SK-N-SH (cell line): Measurements from ENCODE around the gene AP4E1. TPM values are rescaled to one million over a fixed set of nuclear protein-coding genes. Genes with fewer than 3 reads are reported as not detected.
A peak's percentile ranks its signal among the peaks of the same experiment; 100 is the strongest.

ENCODE experiments used
- CTCF ChIA-PET: fragments of 300-600, 350-600 bp; formaldehyde crosslinking; extraction: SDS; loops from one replicate; lab custom pipeline; 2021; lab: Yijun Ruan, JAX
- POLR2A ChIA-PET: fragments of 350-600 bp; sonication (Branson Sonifier 250); formaldehyde crosslinking; extraction: SDS; loops from one replicate; lab custom pipeline; 2020; ENCODE audit warnings: antibody characterized with exemption, inconsistent platforms; lab: Yijun Ruan, JAX
- DNase-seq: peaks from one replicate; pipeline ENCODE4 v3.0.0; 2012
- H2AFZ ChIP-seq: fragments of 200-600 bp; sonication (generic); 2 replicates; pipeline ENCODE4 v1.8.1; 2016; ENCODE audit warnings: antibody characterized with exemption, mild to moderate bottlenecking, low read depth
- H3F3A ChIP-seq: fragments of 200-600 bp; sonication (generic); replicated peaks from 2 replicates; pipeline ENCODE3; 2016; ENCODE audit warnings: antibody characterized with exemption, mild to moderate bottlenecking; ENCODE audit not compliant: insufficient read depth
- H3K27ac ChIP-seq, 2 experiments: fragments of 200-500 bp in 1 of 2; fragments of 200-600 bp in 1 of 2; sonication (Bioruptor generic) in 1 of 2; sonication (generic), shearing (Covaris generic) in 1 of 2; 2 replicates each; pipeline versions ENCODE4 v1.5.1 to v1.6.1; 2014 to 2016; ENCODE audit warnings: low read depth in 2 of 2, inconsistent platforms in 1 of 2, low read length in 1 of 2, mild to moderate bottlenecking in 1 of 2, mixed read lengths in 1 of 2
- H3K27me3 ChIP-seq: fragments of 200-600 bp; sonication (generic), shearing (Covaris generic); 2 replicates; pipeline ENCODE4 v1.6.1; 2016; ENCODE audit warnings: mixed run types; ENCODE audit not compliant: insufficient read depth
- H3K36me3 ChIP-seq, 2 experiments: fragments of 200-500 bp in 1 of 2; fragments of 200-600 bp in 1 of 2; sonication (Bioruptor generic) in 1 of 2; sonication (generic) in 1 of 2; replicated peaks in 1 of 2; 2 replicates each; pipeline versions ENCODE3 to v1.5.1; 2014 to 2016; ENCODE audit warnings: low read length in 1 of 2, mild to moderate bottlenecking in 1 of 2; ENCODE audit not compliant: insufficient read depth in 2 of 2, control insufficient read depth in 1 of 2
- H3K4me1 ChIP-seq, 2 experiments: fragments of 200-500 bp in 1 of 2; fragments of 200-600 bp in 1 of 2; sonication (Bioruptor generic) in 1 of 2; sonication (generic), shearing (Covaris generic) in 1 of 2; 2 replicates each; pipeline versions ENCODE4 v1.5.1 to v1.6.1; 2014 to 2016; ENCODE audit warnings: low read depth in 1 of 2, low read length in 1 of 2, mixed run types in 1 of 2; ENCODE audit not compliant: insufficient read depth in 2 of 2, control insufficient read depth in 1 of 2
- H3K4me2 ChIP-seq: fragments of 200-600 bp; sonication (generic), shearing (Covaris generic); 2 replicates; pipeline ENCODE4 v1.6.1; 2017; ENCODE audit warnings: mixed run types
- H3K4me3 ChIP-seq, 2 experiments: fragments of 200-500 bp in 1 of 2; fragments of 200-600 bp in 1 of 2; sonication (Bioruptor generic) in 1 of 2; sonication (generic), shearing (Covaris generic) in 1 of 2; 2 replicates each; pipeline versions ENCODE4 v1.5.1 to v1.8.1; 2014 to 2016; ENCODE audit warnings: low read depth in 2 of 2, inconsistent platforms in 1 of 2, low read length in 1 of 2, mild to moderate bottlenecking in 1 of 2, mixed read lengths in 1 of 2, moderate library complexity in 1 of 2
- H3K79me2 ChIP-seq: fragments of 200-600 bp; sonication (generic); 2 replicates; pipeline ENCODE4 v1.8.1; 2017; ENCODE audit warnings: mild to moderate bottlenecking; ENCODE audit not compliant: insufficient read depth
- H3K9ac ChIP-seq: fragments of 200-600 bp; sonication (generic); 2 replicates; pipeline ENCODE4 v1.6.1; 2017; ENCODE audit warnings: mixed run types
- H3K9me2 ChIP-seq: fragments of 200-600 bp; sonication (generic); 2 replicates; pipeline ENCODE4 v1.6.1; 2017; ENCODE audit warnings: mixed run types
- H3K9me3 ChIP-seq: fragments of 200-600 bp; sonication (generic); 2 replicates; pipeline ENCODE4 v1.6.1; 2017; ENCODE audit warnings: mixed run types, mild to moderate bottlenecking, moderate library complexity
- H4K20me1 ChIP-seq: fragments of 200-600 bp; sonication (generic); 2 replicates; pipeline ENCODE4 v1.6.1; 2017; ENCODE audit warnings: mild to moderate bottlenecking, mixed run types; ENCODE audit not compliant: insufficient read depth
- EP300 ChIP-seq, 2 experiments: IDR thresholded peaks; 2 replicates each; pipeline versions ENCODE4 v1.4.0 to v1.6.1; 2012; ENCODE audit warnings: borderline replicate concordance in 1 of 2, low read depth in 1 of 2, low read length in 1 of 2
- FOXJ3 ChIP-seq: sonication (generic); formaldehyde crosslinking; IDR thresholded peaks from 2 replicates; pipeline ENCODE4 v1.5.1; 2020; ENCODE audit warnings: mild to moderate bottlenecking, missing genetic modification reagents
- FOXM1 ChIP-seq: IDR thresholded peaks from 2 replicates; pipeline ENCODE4 v1.4.0; 2012; ENCODE audit warnings: low read depth, mild to moderate bottlenecking
- GABPA ChIP-seq: IDR thresholded peaks from 2 replicates; pipeline ENCODE4 v1.4.0; 2012; ENCODE audit warnings: low read depth, mild to moderate bottlenecking
- JUND ChIP-seq: IDR thresholded peaks from 2 replicates; pipeline ENCODE4 v1.4.0; 2012
- MXI1 ChIP-seq: IDR thresholded peaks from 2 replicates; pipeline ENCODE4 v1.6.1; 2012; ENCODE audit warnings: mild to moderate bottlenecking, low read depth, low read length, improper control_type of control experiment
- NFIC ChIP-seq: IDR thresholded peaks from 2 replicates; pipeline ENCODE4 v1.4.0; 2012; ENCODE audit warnings: borderline replicate concordance
- NRF1 ChIP-seq: IDR thresholded peaks from 2 replicates; pipeline ENCODE4 v1.6.1; 2012; ENCODE audit warnings: low read depth, mild to moderate bottlenecking, low read length
- POLR2AphosphoS5 ChIP-seq: IDR thresholded peaks from 2 replicates; pipeline ENCODE4 v1.6.1; 2012; ENCODE audit warnings: low read depth, low read length
- RAD21 ChIP-seq: IDR thresholded peaks from 2 replicates; pipeline ENCODE4 v1.6.1; 2012; ENCODE audit warnings: mild to moderate bottlenecking, low read length
- RFX5 ChIP-seq: IDR thresholded peaks from 2 replicates; pipeline ENCODE4 v1.6.1; 2012; ENCODE audit warnings: mild to moderate bottlenecking, improper control_type of control experiment, low read length
- SIN3A ChIP-seq: IDR thresholded peaks from 2 replicates; pipeline ENCODE4 v1.6.1; 2012; ENCODE audit warnings: low read depth, mild to moderate bottlenecking, low read length, moderate library complexity, borderline replicate concordance
- TCF12 ChIP-seq: IDR thresholded peaks from 2 replicates; pipeline ENCODE4 v1.4.0; 2012
- WGBS: methylation state at CpG from one replicate; pipeline ENCODE4 v1.1.6; 2017; ENCODE audit warnings: low lambda C conversion rate; 5-methylcytosine and 5-hydroxymethylcytosine counted together
- polyA plus RNA-seq, 3 experiments: library from polyadenylated mRNA; depleted of rRNA; stranded (reverse); fragments of >200 nt; gene quantifications; 2 replicates each; pipeline ENCODE4 v1.2.3, GENCODE V29; 2012
- TF ChIP-seq, protein P1 (sequence below): IDR thresholded peaks from 2 replicates; pipeline ENCODE4 v1.4.0; 2012; ENCODE audit warnings: low read depth, borderline replicate concordance
- TF ChIP-seq, protein P2 (sequence below): IDR thresholded peaks from 2 replicates; pipeline ENCODE4 v1.4.0; 2012; ENCODE audit warnings: low read depth
- TF ChIP-seq, protein P3 (sequence below): IDR thresholded peaks from 2 replicates; pipeline ENCODE4 v1.4.0; 2012; ENCODE audit warnings: low read depth, borderline replicate concordance
- TF ChIP-seq, protein P4 (sequence below): fragments of 200-600 bp; sonication (generic); IDR thresholded peaks from 2 replicates; pipeline ENCODE4 v1.6.1; 2017; ENCODE audit warnings: antibody characterized with exemption, mild to moderate bottlenecking, moderate library complexity
- TF ChIP-seq, protein P5 (sequence below): IDR thresholded peaks from 2 replicates; pipeline ENCODE4 v1.6.1; 2012; ENCODE audit warnings: mild to moderate bottlenecking, low read depth, low read length, moderate library complexity

The AP4E1 gene
- polyA plus RNA-seq, 1 of the 3 experiments (the other 2 are of a cell fraction): 1.6 TPM

DNA sequence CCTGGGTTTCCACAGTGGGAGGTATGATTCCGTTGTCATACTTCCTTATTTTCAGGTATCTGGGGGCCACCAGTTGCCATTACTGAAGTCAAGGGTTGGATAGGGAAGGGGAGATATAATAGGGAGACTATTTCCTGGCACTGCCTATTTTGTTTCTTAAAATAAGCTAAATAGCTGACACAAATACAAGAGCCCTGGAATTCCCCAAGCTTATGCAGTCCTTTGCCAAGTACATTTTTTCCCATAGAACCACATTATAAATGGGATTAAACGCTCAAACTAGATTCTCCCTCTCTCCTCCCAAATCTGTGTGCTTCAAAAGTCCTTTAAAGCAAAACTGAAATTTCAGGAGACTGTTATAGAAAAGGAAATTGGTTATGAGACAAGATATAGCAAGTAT, 68.7 kb downstream of the AP4E1 start (continued):
- TF ChIP-seq, protein P1, sequence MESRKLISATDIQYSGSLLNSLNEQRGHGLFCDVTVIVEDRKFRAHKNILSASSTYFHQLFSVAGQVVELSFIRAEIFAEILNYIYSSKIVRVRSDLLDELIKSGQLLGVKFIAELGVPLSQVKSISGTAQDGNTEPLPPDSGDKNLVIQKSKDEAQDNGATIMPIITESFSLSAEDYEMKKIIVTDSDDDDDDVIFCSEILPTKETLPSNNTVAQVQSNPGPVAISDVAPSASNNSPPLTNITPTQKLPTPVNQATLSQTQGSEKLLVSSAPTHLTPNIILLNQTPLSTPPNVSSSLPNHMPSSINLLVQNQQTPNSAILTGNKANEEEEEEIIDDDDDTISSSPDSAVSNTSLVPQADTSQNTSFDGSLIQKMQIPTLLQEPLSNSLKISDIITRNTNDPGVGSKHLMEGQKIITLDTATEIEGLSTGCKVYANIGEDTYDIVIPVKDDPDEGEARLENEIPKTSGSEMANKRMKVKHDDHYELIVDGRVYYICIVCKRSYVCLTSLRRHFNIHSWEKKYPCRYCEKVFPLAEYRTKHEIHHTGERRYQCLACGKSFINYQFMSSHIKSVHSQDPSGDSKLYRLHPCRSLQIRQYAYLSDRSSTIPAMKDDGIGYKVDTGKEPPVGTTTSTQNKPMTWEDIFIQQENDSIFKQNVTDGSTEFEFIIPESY: no peak

DNA sequence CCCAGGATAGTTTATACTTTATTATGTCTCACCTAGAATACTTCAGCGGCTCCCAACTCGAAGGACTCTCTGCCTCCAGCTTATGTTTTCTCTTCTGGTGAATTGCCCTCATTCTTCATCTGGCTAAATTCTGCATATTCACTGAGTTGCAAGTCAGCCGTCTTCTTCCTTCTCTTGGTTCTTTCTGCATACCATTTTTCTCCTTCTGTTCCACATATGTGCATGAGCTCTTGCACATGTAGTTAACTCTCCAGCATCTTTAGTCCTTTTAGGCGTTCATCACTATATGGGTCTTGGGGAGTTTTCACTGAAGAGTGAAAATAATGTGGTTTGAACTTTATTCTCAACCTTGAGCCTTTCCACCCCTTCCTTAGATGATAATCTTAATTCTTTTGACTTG, 70.1 kb downstream of the AP4E1 start:
- Histone ChIP-seq H3K4me1 (no peaks in the 10 kb centered on the region), H3K9ac (no peak overlapping the region), H2AFZ (no peak overlapping the region), H3K4me2 (no peak overlapping the region), H4K20me1 (no peaks in the 10 kb centered on the region), H3K27me3 (no peaks in the 10 kb centered on the region), H3K9me3 (no peaks in the 10 kb centered on the region), H3F3A (peaks cover 6% of the 10 kb centered on the region), H3K27ac (no peak overlapping the region), H3K9me2 (no peaks in the 10 kb centered on the region), H3K79me2 (no peaks in the 10 kb centered on the region), H3K4me3 (no peak overlapping the region), H3K36me3 (peaks cover 11 to 41% of the 10 kb centered on the region in 2 experiments)
- WGBS: 89% methylated on average over 4 of the region's 4 CpGs
- CTCF ChIA-PET: interaction anchor here (1.6 kb wide), 1 partner anchor 10 kb away, joined by 3 read pairs; no protein-coding TSS in a partner anchor
- no peak for DNase-seq
- POLR2A ChIA-PET: no interaction called here
- TF ChIP-seq RAD21: no peak
- TF ChIP-seq FOXM1: no peak
- TF ChIP-seq, protein P2, sequence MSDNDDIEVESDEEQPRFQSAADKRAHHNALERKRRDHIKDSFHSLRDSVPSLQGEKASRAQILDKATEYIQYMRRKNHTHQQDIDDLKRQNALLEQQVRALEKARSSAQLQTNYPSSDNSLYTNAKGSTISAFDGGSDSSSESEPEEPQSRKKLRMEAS: no peak
- no peak for TF ChIP-seq SIN3A
- no peak for TF ChIP-seq NRF1
- TF ChIP-seq, protein P3, sequence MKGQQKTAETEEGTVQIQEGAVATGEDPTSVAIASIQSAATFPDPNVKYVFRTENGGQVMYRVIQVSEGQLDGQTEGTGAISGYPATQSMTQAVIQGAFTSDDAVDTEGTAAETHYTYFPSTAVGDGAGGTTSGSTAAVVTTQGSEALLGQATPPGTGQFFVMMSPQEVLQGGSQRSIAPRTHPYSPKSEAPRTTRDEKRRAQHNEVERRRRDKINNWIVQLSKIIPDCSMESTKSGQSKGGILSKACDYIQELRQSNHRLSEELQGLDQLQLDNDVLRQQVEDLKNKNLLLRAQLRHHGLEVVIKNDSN: no peak
- TF ChIP-seq EP300 (IDR thresholded peaks at IDR 0.05; ENCODE audit: borderline replicate concordance in 1 of 2, low read depth in 1 of 2, low read length in 1 of 2): no peak
- no peak for TF ChIP-seq POLR2AphosphoS5

DNA sequence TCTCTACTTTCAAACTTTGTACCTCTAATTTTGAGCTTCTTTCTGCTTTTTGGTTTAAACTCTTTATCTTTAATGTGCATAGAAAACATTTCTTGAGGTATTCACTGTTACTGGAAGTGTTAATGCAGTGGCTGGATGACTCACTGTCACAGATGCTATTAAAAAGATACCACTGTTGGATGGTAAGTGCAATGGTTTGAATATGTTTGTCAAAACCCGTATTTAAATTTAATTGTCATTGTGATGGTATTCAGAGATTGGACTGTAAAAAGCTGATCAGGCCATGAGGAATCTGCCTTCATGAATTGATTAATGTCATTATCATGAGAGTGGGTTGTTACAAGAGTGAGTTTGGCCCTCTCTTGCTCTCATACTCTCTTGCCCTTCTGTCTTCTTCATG, 70.6 kb downstream of the AP4E1 start:
- Histone ChIP-seq H3K9me2 (no peaks in the 10 kb centered on the region), H3K4me1 (no peaks in the 10 kb centered on the region), H3K9me3 (no peaks in the 10 kb centered on the region), H3K27me3 (no peaks in the 10 kb centered on the region), H3K79me2 (no peaks in the 10 kb centered on the region), H3K4me2 (no peak overlapping the region), H3K27ac (no peak overlapping the region), H3F3A (peaks cover 6% of the 10 kb centered on the region), H3K4me3 (no peak overlapping the region), H4K20me1 (no peaks in the 10 kb centered on the region), H2AFZ (no peak overlapping the region), H3K36me3 (peaks cover 14 to 42% of the 10 kb centered on the region in 2 experiments), H3K9ac (no peak overlapping the region)
- WGBS: 10% methylated on average over 1 of the region's 1 CpG
- ChIA-PET CTCF (interaction anchor here (1.6 kb wide), 1 partner anchor 9 kb away, joined by 3 read pairs; no protein-coding TSS in a partner anchor), POLR2A (no interaction called here)
- no peak for DNase-seq
- TF ChIP-seq, protein P4, sequence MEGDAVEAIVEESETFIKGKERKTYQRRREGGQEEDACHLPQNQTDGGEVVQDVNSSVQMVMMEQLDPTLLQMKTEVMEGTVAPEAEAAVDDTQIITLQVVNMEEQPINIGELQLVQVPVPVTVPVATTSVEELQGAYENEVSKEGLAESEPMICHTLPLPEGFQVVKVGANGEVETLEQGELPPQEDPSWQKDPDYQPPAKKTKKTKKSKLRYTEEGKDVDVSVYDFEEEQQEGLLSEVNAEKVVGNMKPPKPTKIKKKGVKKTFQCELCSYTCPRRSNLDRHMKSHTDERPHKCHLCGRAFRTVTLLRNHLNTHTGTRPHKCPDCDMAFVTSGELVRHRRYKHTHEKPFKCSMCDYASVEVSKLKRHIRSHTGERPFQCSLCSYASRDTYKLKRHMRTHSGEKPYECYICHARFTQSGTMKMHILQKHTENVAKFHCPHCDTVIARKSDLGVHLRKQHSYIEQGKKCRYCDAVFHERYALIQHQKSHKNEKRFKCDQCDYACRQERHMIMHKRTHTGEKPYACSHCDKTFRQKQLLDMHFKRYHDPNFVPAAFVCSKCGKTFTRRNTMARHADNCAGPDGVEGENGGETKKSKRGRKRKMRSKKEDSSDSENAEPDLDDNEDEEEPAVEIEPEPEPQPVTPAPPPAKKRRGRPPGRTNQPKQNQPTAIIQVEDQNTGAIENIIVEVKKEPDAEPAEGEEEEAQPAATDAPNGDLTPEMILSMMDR: no peak
- no peak for TF ChIP-seq NFIC
- TF ChIP-seq TCF12: peak; percentile 9; the same call in 1 of the 2 replicates
- TF ChIP-seq JUND: no peak
- no peak for TF ChIP-seq RFX5
- no peak for TF ChIP-seq GABPA
- no peak for TF ChIP-seq MXI1
- TF ChIP-seq, protein P5, sequence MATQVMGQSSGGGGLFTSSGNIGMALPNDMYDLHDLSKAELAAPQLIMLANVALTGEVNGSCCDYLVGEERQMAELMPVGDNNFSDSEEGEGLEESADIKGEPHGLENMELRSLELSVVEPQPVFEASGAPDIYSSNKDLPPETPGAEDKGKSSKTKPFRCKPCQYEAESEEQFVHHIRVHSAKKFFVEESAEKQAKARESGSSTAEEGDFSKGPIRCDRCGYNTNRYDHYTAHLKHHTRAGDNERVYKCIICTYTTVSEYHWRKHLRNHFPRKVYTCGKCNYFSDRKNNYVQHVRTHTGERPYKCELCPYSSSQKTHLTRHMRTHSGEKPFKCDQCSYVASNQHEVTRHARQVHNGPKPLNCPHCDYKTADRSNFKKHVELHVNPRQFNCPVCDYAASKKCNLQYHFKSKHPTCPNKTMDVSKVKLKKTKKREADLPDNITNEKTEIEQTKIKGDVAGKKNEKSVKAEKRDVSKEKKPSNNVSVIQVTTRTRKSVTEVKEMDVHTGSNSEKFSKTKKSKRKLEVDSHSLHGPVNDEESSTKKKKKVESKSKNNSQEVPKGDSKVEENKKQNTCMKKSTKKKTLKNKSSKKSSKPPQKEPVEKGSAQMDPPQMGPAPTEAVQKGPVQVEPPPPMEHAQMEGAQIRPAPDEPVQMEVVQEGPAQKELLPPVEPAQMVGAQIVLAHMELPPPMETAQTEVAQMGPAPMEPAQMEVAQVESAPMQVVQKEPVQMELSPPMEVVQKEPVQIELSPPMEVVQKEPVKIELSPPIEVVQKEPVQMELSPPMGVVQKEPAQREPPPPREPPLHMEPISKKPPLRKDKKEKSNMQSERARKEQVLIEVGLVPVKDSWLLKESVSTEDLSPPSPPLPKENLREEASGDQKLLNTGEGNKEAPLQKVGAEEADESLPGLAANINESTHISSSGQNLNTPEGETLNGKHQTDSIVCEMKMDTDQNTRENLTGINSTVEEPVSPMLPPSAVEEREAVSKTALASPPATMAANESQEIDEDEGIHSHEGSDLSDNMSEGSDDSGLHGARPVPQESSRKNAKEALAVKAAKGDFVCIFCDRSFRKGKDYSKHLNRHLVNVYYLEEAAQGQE: no peak
- TF ChIP-seq FOXJ3 (CRISPR knock-in tag): no peak
